OCI-LY1 (cell line): ENCODE results near the gene CHPF2.

Source experiments
- H2AFZ ChIP-seq: fragments of 200-600 bp; sonication (generic), shearing (Covaris generic); 2 replicates; pipeline ENCODE4 v1.6.0; 2014; ENCODE audit warnings: antibody characterized with exemption, mild to moderate bottlenecking, low read length
- H3F3A ChIP-seq: fragments of 200-600 bp; sonication (generic), shearing (Covaris generic); 2 replicates; pipeline ENCODE4 v1.6.0; 2014; ENCODE audit warnings: mild to moderate bottlenecking, antibody characterized with exemption, low read length, moderate library complexity; ENCODE audit not compliant: insufficient read depth
- H3K27ac ChIP-seq: fragments of 200-600 bp; sonication (generic); 2 replicates; pipeline ENCODE4 v1.5.1; 2014; ENCODE audit warnings: low read length, mixed run types, mild to moderate bottlenecking, low read depth; ENCODE audit not compliant: poor library complexity, severe bottlenecking
- H3K27me3 ChIP-seq: fragments of 200-600 bp; sonication (generic); 2 replicates; pipeline ENCODE4 v1.6.0; 2014; ENCODE audit warnings: antibody characterized with exemption, mild to moderate bottlenecking, low read length, moderate library complexity; ENCODE audit not compliant: insufficient read depth
- H3K36me3 ChIP-seq: fragments of 200-600 bp; sonication (generic); 2 replicates; pipeline ENCODE4 v1.6.1; 2014; ENCODE audit warnings: mild to moderate bottlenecking, antibody characterized with exemption, low read length, moderate library complexity, mixed read lengths; ENCODE audit not compliant: insufficient read depth
- H3K4me1 ChIP-seq: fragments of 200-600 bp; sonication (generic); 2 replicates; pipeline ENCODE4 v1.5.1; 2014; ENCODE audit warnings: mild to moderate bottlenecking, low read length, moderate library complexity; ENCODE audit not compliant: insufficient read depth, severe bottlenecking
- H3K4me2 ChIP-seq: fragments of 200-600 bp; sonication (generic), shearing (Covaris generic); 2 replicates; pipeline ENCODE4 v1.6.1; 2014; ENCODE audit warnings: low read length
- H3K4me3 ChIP-seq: fragments of 200-600 bp; sonication (generic); 2 replicates; pipeline ENCODE4 v1.5.1; 2014; ENCODE audit warnings: low read length, low read depth, mild to moderate bottlenecking, mixed read lengths; ENCODE audit not compliant: poor library complexity, severe bottlenecking
- H3K79me2 ChIP-seq: fragments of 200-600 bp; shearing (Covaris generic); 2 replicates; pipeline ENCODE4 v1.6.1; 2016; ENCODE audit warnings: mixed run types, low read length, mixed read lengths; ENCODE audit not compliant: insufficient read depth
- H3K9ac ChIP-seq: fragments of 200-600 bp; sonication (generic), shearing (Covaris generic); 2 replicates; pipeline ENCODE4 v1.6.1; 2014; ENCODE audit warnings: mild to moderate bottlenecking, low read length, mixed read lengths
- H3K9me2 ChIP-seq: fragments of 200-600 bp; sonication (generic), shearing (Covaris generic); 2 replicates; pipeline ENCODE4 v1.6.1; 2014; ENCODE audit warnings: low read depth, mild to moderate bottlenecking, low read length, mixed read lengths
- H3K9me3 ChIP-seq: fragments of 200-600 bp; shearing (Covaris generic); 2 replicates; pipeline ENCODE4 v1.6.1; 2014; ENCODE audit warnings: low read length, mixed read lengths
- H4K20me1 ChIP-seq: fragments of 200-600 bp; sonication (generic), shearing (Covaris generic); 2 replicates; pipeline ENCODE4 v1.6.0; 2016; ENCODE audit warnings: mild to moderate bottlenecking, low read length; ENCODE audit not compliant: insufficient read depth
- EZH2 ChIP-seq: fragments of 200-600 bp; sonication (generic), shearing (Covaris generic); IDR thresholded peaks from 2 replicates; pipeline ENCODE4 v1.8.0; 2017; ENCODE audit warnings: borderline replicate concordance, mixed run types, mild to moderate bottlenecking, antibody characterized with exemption, low read length, moderate library complexity, mixed read lengths
- TF ChIP-seq, protein P1 (sequence below): fragments of 200-600 bp; sonication (generic), shearing (Covaris generic); IDR thresholded peaks from 2 replicates; pipeline ENCODE4 v1.5.1; 2017; ENCODE audit warnings: mild to moderate bottlenecking, antibody characterized with exemption, low read length, moderate library complexity, mixed read lengths

CHPF2 gene

DNA sequence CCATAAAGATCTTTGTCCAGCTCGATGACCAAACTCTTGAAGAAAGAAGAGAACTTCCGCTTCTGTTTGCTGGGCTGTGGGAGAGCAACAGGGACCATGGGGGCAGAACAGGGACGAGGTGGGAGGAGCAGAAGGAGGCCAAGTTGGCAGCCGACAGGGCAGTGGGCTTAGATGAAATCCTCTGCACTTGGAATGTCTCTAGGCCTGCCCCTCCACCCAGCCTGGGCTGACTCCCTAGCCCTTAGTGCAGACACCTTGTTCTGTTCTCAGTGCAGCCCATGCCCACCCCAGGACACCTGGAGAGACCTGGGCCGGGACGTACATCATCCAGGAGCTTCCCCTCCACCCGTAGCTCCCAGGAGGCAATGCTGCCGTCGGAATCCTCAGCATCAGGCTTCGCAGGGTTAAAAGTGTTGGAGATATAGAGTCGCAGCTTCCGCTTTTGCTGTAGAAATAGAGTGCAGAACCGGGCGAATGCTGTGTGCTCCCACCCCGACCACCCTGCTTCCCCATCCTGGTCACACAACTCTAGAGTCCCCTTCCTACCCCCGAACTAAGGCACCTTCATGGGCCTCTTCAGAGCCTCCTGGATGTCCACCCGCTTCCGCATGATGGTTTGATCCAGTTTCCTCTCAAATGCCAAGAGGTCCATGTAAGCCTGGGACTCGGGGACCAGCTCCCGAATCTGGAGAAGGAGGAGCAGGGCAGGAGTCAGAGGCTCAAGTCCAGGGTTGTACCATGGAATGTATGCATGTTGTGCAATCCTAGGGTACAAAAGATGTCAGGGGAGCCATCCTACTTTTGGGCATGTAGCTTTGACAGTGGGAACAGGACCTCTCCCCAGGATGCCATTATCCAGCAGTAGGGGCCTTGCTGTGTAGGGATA is 10.1 kb downstream of the CHPF2 start:
- no peak overlapping the region for H3K9ac ChIP-seq
- peaks cover 8% of the 10 kb centered on the region for H3K27me3 ChIP-seq
- no peaks in the 10 kb centered on the region for H3K9me2 ChIP-seq
- H3F3A ChIP-seq: no peaks in the 10 kb centered on the region
- peaks cover 31% of the 10 kb centered on the region for H3K4me1 ChIP-seq
- H3K36me3 ChIP-seq: peaks cover 22% of the 10 kb centered on the region
- no peaks in the 10 kb centered on the region for H3K9me3 ChIP-seq
- TF ChIP-seq, protein P1, sequence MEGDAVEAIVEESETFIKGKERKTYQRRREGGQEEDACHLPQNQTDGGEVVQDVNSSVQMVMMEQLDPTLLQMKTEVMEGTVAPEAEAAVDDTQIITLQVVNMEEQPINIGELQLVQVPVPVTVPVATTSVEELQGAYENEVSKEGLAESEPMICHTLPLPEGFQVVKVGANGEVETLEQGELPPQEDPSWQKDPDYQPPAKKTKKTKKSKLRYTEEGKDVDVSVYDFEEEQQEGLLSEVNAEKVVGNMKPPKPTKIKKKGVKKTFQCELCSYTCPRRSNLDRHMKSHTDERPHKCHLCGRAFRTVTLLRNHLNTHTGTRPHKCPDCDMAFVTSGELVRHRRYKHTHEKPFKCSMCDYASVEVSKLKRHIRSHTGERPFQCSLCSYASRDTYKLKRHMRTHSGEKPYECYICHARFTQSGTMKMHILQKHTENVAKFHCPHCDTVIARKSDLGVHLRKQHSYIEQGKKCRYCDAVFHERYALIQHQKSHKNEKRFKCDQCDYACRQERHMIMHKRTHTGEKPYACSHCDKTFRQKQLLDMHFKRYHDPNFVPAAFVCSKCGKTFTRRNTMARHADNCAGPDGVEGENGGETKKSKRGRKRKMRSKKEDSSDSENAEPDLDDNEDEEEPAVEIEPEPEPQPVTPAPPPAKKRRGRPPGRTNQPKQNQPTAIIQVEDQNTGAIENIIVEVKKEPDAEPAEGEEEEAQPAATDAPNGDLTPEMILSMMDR: no peak
- H3K27ac ChIP-seq: no peak overlapping the region
- no peak overlapping the region for H3K4me3 ChIP-seq
- no peak overlapping the region for H2AFZ ChIP-seq
- no peak overlapping the region for H3K4me2 ChIP-seq
- no peaks in the 10 kb centered on the region for H4K20me1 ChIP-seq
- no peaks in the 10 kb centered on the region for H3K79me2 ChIP-seq

DNA sequence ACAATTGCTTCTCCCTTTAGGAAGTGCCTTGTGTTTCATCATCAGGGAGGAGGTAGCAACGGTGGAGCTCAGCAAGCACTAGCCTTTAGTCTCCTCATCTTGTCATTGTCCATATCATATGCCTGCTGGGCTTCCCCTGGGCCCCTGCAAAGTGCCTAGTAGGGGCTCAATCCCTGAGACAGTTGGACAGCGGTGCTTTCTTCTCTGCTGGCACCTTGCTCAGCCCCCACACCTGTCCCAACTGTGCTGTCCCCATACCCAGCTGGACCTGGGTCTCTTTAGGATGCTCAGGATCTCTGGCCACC is 10.7 kb downstream of the CHPF2 start:
- peak overlapping the region; percentile 26; the same call in 1 of the 2 replicates for H3K4me2 ChIP-seq
- H3K9me3 ChIP-seq: no peaks in the 10 kb centered on the region
- H3K9me2 ChIP-seq: no peaks in the 10 kb centered on the region
- H4K20me1 ChIP-seq: no peaks in the 10 kb centered on the region
- H3K36me3 ChIP-seq: peaks cover 16% of the 10 kb centered on the region
- peak overlapping the region; percentile 9 for H3K4me3 ChIP-seq
- H3K27me3 ChIP-seq: peaks cover 8% of the 10 kb centered on the region
- no peak for TF ChIP-seq EZH2
- TF ChIP-seq, protein P1: no peak
- H3K27ac ChIP-seq: no peak overlapping the region
- H3F3A ChIP-seq: no peaks in the 10 kb centered on the region
- no peak overlapping the region; the same call in 1 of the 2 replicates for H3K9ac ChIP-seq
- no peak overlapping the region for H2AFZ ChIP-seq
- no peaks in the 10 kb centered on the region for H3K79me2 ChIP-seq
- H3K4me1 ChIP-seq: peaks cover 31% of the 10 kb centered on the region

DNA sequence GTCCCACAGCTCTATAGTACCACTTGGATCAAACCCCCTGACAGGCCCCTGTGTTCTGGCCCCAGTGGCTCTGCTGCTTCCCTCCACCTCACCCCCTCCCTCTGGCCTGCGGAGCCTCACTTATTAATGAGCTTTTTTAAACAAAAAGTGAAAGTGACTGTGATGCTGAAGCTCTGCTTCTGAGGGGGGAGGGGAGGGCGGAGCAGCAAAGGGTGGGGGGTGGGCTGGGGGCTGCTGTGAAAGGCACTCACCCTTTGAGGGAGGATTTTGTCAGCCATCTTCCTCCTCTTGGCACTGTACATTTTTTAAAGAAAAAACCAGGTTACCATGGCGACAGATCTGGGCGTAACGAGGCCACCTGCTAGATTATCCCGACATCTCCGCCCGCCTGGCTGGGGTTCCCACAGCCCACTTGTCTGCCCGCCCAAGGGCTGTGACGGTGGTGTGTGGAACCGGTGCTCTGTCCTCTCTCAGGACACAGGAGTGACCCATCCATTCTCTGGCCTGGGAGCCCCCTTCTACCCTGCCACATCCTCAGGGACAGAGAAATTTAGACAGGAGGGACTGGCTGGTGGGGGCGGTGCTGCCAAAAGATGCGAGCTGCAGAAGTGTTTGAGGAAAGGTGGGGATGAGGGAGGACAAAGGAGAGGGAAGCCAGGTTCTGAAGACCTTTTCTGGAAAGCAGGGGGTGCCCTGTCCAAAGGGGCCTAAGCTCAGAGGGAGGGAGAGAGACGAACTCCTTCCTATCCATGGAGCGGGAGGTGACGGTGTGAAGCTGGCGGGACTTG is 11.3 kb downstream of the CHPF2 start:
- Histone ChIP-seq H3K4me2 (peak overlapping the region; percentile 26; the same call in 1 of the 2 replicates), H3K9me3 (no peaks in the 10 kb centered on the region), H3K36me3 (peaks cover 10% of the 10 kb centered on the region), H3K27me3 (peaks cover 8% of the 10 kb centered on the region), H3K4me3 (peak overlapping the region; percentile 9), H3K9me2 (no peaks in the 10 kb centered on the region), H3K27ac (no peak overlapping the region), H4K20me1 (no peaks in the 10 kb centered on the region), H2AFZ (no peak overlapping the region), H3F3A (no peaks in the 10 kb centered on the region), H3K9ac (no peak overlapping the region; the same call in 1 of the 2 replicates), H3K4me1 (peaks cover 35% of the 10 kb centered on the region), H3K79me2 (no peaks in the 10 kb centered on the region)
- no peak for TF ChIP-seq EZH2
- TF ChIP-seq, protein P1: no peak
